GM04504 (cell line): ENCODE measurements around the gene ACP7.
"Not testable (repeated sequence)": the region's sequence is repeated elsewhere in the genome, so short reads cannot be mapped to it uniquely, and the experiment has no call there.

ENCODE experiments used
- DNase-seq: peaks from one replicate; pipeline ENCODE4 v3.0.0-alpha.2; 2012; ENCODE audit warnings: low read depth

ACP7 gene

DNA sequence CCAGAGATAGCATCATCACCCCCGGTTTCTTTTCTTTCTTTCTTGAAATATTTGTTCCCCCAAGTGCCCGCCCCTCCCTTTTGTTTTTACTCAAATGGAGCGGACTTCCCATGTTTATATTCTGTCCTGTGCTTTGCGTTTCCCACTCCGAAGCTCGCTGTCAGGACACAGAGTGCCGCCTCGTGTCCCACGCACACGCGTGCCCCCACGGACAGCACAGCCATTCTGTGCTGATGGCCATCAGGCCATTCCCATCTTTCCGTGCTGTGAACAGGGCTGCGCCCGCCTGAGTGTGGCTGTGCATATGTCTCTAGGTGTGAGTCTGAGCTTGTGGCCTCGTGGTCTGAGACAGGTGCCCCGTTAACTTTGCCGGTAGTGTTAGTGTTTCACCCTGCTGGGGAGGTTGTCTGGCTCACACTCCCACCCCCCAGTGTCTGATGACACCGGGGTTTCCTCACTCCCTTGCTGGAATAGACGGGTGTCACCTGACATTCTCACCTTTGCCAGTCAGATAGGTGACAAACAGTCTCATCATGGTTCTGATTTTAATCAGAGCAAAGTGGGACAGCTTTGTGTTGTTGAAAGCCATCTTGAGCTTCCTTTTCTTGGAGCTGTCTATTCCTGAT is 48.3 kb downstream of the ACP7 start:
- DNase-seq: no peak

DNA sequence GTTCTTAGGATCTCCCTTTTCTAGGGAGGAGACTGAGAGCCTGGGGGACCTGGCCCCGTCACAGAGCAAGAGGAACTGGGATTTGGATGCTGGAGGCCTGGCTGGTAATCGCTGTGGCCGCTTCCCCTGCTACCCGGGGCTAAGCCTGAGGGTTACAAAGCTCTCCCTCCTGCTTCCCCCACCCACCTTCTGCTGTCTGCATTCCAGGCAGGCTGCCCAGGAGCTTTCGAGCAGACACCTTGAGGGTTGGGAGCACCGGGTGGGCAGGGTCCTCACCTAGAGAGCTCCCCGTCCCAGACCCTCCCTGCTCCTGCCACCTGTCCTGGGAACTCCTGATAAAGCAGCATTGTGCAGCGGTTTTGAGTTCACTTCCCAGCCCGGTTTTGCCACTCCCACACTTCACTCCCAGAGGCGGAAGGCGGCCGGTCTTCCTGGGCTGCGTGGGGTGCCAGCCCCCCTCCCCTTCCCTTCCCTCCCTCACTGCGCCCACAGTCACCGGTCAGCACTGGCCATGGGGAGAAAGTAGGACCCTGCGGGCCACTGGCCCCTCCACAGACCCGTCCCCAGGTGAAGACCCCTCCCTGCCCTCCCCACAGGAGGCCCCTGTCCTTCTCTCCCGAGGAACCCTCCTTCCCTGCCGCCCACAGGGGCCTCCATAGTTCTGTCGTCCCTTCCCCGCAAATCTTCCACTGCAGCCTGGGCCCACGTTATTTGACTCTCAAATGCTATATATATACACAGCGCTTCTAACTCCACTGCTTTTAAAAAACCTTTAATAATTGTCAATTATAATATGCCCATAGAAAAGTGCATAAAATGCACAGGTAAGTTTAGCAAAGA is 49.5 kb downstream of the ACP7 start:
- DNase-seq: no peak

DNA sequence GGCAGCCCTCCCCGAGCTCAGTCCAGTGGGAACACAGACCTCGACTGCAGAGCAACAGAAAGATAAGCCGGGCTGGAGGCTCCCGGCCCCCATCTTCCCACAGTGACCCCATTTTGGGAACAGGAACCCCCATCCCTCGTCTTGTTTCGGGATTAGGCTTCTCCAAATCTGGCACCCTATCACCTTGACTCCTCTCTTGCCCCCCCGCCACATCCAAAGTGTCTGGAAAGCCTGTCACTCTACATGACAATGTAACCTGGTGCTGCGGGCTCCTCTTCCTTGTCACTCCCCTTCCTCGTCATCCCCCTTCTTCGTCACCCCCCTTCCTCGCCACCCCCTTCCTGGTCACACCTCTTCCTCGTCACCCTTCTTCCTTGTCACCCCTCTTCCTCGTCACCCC is 51.5 kb downstream of the ACP7 start:
- DNase-seq: no peak

DNA sequence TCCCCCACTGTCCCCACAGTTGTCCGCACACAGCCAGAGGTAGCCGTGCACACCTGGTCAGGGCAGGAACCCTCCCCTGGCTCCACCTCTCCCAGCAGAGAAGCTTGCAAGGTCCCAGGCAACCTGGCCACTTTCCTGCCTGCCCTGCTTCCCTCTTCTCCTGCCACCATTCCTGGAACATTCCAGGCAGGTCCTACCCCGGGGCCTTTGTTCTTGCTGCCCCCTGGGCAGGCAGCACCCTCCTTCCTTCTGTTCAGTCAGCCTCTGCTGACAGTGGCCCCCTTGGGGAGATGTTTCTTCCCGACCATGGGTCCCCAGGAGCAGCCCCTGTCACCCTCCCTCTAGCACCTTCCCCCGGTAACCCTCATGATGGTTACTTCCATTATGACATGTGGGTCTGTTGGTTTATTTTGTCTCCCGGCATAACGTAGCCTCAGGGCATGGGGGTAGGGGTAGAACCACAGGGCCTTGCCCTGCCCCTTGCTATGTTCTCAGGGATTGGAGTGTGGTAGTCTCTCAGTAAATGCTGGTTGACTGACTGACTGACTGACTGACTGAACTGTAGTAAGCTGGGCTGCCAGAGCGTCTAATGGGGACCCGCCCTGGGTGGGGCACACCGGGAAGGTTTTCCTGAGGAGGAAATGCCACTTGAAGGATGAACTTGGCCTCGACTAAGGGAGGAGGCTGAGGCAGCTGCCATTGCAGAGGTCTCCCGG is 52.2 kb downstream of the ACP7 start:
- no peak for DNase-seq

DNA sequence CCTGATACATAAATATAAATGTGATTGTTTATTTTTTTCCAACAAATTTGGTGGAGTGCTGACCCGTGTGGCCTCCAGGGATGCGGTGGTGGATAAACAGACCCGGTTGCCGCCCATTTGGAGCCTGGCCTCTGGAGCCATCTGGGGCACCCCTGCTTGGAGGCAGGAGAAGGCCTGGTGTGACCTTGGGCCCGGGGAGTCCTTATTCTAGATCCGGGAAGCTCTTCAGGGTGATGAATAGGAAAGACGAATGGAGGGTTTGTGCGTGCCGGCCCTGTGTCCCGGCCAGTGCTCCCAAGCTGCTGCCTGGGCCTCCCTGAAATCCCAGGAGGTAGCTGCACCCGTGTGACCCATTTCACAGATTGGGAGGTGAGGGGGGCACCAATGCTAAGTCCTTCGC is 53.0 kb downstream of the ACP7 start:
- DNase-seq: no peak

DNA sequence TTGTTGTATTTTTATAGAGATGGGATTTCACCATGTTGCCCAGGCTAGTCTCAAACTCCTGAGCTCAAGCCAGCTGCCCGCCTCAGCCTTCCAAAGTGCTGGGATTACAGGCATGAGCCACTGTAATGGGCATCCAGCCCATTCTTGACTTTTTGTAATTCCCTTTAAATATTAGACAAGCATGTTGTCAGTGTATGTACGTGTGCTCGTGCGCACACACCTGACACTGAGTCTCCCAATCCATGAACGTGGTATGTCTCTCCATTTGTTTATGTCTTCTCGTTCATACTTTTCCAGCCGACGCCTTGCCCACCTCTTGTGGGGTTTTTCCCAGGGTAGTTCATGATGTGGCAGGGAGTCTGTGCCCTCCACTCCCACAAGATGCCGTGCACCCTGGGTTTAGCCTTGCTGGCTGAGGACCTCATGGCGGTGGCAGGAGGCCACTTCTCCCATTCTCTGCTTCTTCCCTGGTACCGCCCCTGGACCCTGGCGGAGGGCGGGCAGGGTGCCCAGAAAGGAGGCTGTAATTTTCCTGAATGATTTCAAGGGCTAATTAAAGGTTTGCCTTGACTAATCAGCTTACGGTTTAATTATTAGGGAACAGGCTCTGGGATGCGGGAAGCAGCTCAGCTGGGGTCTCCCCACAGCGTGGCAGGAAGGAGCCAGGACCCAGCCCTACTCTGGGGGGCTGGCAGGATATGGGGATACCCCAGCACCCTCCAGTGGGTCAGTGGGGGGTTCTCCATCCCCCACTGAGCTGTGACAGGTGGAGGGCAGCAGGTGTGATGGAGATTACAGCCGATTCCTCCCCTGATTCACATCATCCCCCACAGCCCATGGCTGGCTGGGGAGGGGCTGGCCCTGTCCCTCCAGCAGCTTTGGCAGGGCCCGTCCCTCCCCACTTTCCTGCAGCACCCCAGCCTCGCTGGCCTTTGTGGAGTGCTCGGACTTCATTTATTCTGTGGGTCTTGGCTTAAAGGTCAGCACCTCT is 54.3 kb downstream of the ACP7 start:
- no peak for DNase-seq

DNA sequence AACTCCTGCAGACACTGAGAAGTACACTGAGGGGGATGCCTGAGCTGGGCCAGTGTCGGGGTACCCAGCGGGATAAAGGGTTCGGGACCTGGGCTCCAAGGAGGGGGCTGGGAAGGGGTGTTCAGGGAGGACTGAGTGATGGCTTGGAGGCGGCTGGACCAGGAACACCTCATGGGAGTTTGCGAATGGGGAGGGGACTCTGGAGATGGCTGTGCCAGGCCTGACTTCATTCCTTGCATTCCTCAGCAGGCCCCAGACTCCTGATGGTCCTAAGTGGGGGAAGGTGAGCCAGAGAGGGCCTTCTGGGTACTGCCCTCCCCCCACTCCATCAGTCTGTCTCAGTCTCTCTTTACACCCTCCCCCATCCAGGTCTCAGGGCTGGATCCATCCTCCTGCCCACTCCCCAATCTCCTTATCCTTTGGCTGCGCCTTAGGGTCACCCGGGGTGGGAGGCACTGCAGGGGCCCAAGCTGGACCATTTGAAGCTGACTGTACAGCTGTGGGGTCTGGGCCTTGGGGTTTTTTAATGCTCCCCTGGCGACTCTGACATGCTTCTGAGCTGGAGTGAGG is 55.2 kb downstream of the ACP7 start:
- no peak for DNase-seq

DNA sequence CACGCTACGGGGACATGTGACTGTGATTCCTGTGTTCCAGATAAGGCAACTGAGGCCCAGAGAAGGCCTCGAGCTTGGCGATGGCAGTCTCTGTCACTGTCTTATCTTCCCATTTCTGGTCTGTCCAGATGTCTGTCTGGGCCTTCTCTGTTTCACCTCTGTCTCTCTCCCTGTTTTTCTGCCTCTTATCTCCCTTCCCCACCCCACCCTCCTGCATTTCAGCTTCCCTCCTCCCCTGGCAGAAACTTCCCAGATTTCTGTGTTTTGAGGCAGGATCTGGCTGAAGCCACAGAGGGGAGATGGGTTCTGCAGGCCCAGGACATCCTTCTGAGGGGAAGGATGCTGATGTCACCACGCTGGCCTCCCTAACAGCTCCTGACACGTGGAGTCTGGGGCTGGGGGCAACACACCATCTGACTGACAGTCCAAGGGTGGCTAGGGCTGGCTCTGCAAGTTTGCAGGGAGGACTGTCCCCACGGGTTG is 55.8 kb downstream of the ACP7 start:
- DNase-seq: no peak

DNA sequence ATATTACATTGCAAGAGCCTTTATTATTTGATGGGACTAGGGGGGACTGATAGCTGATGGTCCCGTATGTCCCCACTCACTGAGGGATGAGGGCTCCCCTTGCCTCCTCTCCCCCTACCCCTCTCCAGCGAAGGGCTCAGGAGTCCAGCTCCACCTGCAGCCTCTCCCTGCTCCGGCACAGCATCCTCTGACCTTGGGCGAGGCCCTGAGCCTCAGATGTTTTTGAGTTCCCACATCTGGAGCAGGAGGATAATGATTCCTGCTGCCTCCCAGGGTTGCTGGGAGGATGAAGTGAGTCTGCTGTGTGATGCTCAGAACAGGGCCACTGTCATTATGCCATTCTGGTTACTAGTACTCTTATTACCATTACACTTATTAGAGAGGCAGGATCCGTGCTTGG is 56.4 kb downstream of the ACP7 start:
- DNase-seq: no peak

DNA sequence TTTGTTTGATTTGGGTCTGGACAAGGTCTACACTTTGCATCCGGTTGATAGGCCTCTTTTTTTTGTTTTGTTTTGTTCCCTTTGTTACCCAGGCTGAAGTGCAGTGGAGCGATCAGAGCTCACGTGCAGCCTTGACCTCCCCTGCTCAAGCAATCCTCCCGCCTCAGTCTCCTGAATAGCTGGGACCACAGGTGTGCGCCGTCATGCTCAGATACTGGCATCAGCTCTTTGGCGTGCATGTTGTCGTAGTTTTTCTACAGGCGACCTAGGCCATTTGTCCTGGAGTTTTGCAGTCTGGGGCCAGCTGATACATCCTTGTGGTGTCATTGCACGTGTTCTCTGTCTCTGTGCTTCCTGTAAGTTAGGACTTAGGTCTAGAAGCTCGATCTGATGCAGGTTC is 57.8 kb downstream of the ACP7 start:
- DNase-seq: no peak

DNA sequence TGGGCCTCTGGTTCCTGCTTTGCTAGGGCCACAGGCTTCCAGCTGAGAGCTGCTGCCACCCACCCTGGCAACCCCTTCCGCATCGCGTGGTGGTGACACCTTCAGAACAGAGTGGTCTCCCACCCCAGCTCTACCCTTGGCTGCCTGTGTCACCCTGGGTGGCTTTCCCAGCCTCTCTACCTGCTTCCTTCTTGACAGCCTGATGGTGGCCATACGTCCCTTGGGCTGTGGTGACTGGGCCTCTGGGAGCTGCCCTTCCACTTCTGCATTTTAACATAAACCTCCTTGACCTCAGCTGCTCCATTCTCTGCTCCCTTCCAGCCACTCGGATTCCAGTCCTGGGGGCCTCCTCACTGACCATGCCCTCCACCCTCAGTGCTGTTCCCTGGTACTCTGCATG is 58.5 kb downstream of the ACP7 start:
- no peak for DNase-seq

DNA sequence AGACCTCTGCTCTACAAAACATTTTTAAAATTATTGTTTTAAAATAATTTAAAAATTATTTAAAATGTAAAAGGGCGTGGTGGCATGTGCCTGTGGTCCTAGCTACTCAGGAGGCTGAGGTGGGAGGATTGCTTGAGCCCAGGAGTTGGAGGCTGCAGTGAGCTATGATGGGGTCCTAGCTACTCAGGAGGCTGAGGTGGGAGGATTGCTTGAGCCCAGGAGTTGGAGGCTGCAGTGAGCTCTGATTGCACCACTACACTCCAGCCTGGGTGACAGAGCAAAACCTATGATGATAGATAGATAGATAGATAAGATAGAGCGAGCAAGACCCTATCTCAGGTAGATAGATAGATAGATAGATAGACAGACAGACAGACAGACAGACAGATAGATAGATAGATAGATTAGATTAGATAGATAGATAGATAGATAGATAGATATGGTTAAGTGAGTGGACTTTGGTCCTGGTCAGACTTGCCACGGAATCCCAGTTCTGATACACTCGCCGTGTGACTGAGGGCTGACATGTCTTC is 59.7 kb downstream of the ACP7 start:
- not testable (repeated sequence) for DNase-seq

DNA sequence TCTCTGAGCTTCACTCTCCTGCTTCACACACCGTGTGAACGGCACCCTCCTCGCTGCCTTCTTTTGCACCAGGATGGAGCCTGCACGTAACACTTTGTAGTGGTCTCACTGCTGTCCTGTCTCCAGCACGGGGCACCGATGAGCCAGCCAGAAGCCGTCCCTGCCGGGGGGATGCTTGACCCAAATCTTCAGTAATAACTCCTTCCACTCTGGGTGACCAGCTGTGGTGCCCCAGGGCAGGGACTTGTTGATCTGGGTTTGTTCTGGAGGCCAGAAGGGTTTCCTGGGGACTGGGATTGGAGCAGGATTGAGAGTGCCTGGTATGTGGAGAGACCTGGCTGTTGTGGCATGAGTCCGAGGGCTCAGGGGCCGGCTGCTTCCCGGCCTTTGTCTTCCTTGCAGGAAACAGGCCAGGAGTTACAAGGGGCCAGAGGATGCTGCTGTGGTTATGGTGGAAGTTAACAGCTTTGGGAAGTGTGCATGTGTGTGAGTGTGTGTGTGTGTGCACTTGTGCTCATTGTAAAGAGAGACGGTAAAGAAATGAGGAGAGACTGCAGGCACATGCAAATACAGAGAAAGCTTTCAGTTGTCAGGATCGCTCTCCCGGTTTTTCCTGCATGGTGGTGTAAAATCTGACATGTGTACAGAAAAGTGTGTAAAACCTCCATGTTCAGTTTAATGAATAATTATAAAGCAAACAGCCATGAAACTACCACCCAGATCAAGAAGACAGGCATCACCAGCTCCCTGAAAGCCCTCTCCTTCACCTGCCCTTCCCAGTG is 60.3 kb downstream of the ACP7 start:
- no peak for DNase-seq

DNA sequence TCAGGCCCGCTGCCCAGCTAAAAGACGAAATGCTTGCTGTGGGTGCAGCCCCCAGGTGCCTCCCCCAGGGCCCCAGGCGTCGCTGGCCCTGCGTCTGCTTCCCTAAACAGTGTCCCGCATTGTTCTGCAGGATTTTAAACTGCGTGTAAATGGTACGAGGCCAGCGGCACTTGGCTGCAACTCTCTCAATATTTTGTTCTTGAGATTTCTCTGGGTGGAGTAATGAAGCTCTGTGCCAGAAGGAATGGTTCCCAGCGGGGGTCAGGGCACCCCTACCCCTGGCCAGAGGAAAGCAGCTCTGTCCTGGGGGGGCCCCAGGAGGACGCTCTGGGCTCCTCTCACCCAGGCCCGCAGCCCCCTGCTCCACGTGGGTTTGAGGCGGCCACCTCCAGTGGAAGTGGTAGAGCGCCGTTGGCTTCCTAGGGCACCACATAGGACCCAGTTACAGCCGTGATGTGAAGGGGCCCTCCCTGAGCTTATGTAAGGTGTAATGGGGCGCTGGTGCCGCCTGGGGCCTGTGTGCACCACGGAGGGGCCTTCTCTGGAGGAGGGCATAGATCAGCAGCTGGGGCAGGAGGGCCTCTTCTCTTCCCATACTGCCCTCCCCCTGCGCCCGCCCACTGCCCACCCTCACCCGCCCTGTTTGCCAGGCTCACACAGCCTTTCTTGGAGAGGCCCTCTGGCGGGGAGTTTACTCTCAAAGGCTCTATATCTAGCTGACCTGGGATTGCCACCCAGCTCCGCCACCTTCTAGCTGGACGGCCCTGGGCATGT is 61.2 kb downstream of the ACP7 start:
- DNase-seq: no peak

DNA sequence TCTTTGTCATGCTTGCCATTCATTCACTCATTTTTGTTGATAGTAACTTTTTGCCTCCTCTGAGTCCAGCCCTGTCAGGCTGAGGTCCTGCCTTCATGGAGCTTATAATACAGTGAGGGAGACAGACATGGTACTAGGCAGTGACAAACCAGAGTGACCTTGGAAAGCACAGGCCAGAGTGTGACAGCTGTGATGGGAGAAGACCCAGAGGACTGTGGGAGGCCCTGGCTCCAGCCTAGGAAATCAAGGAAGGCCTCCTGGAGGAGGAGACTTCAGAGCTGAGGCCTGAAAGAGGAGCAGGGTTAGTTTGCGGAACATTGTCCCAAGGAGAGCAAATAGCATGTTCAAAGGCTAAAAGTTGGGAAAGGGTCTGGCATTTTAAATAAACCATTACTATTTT is 61.9 kb downstream of the ACP7 start:
- DNase-seq: no peak

DNA sequence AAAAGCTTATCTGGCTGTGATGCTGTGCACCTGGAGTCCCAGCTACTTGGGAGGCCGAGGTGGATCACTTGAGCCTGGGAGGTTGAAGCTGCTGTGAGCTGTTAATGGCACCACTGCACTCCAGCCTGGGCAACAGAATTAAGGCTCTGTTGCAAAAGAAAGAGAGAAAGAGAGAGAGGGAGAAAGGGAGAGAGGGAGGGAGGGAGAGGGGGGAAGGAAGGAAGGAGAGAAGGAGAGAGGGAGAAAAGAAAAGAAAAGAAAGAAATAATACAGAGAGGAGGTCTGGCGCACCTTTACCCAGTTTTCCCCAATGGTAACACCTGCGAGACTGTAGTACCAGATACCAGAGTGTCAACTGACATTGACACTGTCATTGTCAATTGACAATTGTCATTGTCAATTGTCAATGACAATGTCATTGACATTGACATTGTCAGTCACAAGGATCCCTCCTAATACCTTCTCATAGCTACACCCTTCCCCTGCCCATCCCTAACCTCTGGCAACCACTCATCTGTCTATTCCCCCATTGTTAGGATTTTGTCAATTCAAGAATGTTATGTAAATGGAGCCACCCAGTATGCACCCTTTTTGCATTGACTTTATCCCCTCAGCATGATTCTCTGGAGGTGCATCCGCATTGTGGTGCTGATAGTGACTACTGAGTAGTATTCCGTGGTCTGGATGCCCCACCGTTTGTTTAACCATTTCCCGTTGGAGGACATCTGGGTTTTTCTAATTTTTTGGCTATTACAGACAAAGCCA is 62.7 kb downstream of the ACP7 start:
- no peak for DNase-seq

DNA sequence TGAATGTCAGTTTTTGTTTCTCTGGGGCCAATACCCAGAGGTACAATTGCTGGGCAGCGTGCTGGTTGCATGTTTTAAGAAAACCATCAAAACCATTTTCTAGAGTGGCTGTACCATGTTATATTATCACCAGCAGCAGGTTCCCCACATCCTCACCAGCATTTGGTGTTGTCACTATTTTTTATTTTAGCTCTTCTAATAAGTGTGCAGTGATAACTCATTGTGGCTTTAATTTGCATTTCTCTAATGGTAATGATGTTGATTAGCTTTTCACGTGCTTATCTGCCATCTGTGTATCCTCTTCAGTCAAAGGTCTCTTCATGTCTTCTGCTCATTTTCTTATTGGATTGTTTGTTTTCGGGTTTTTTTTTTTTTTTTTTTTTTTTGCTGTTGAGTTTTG is 63.3 kb downstream of the ACP7 start:
- no peak for DNase-seq

DNA sequence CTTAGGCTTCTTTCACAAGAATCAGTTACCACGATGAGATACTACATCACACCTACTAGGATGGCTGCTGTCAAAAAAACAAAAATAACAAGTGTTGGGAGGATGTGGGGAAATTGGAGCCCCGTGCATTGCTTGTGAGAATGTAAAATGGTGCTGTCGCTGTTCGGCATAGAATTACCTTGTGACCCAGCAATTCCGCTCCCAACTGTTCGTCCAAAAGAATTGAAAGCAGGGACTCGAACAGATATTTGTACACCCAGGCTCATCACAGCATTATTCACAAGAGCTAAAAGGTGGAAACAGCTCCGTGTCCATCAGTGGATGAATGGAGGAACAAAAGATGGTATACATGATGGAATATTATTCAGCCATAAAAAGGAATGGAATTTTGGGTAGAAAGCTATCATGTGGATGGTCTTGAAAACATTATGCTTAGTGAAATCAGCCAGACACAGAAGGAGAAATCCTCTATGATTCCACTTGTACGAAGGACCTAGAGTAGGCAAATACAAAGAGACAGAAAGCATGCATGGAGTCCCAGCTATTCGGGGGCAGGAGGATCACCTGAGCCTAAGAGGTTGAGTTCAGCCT is 64.9 kb downstream of the ACP7 start:
- DNase-seq: no peak
